Jurkat, Clone E6-1 (cell line): ENCODE measurements around the gene RNF130.
A peak's percentile ranks its signal among the peaks of the same experiment; 100 is the strongest.
"Not testable (repeated sequence)": the region's sequence is repeated elsewhere in the genome, so short reads cannot be mapped to it uniquely, and the experiment has no call there.

Experiments used
- DNase-seq: peaks from one replicate; pipeline ENCODE4 v3.0.0-alpha.2; 2011; ENCODE audit warnings: low read depth, low spot score
- H3K4me3 ChIP-seq: 2 replicates; pipeline ENCODE4 v1.5.1; 2011; ENCODE audit warnings: mild to moderate bottlenecking, low read length, control low read depth, moderate library complexity

RNF130 gene

DNA sequence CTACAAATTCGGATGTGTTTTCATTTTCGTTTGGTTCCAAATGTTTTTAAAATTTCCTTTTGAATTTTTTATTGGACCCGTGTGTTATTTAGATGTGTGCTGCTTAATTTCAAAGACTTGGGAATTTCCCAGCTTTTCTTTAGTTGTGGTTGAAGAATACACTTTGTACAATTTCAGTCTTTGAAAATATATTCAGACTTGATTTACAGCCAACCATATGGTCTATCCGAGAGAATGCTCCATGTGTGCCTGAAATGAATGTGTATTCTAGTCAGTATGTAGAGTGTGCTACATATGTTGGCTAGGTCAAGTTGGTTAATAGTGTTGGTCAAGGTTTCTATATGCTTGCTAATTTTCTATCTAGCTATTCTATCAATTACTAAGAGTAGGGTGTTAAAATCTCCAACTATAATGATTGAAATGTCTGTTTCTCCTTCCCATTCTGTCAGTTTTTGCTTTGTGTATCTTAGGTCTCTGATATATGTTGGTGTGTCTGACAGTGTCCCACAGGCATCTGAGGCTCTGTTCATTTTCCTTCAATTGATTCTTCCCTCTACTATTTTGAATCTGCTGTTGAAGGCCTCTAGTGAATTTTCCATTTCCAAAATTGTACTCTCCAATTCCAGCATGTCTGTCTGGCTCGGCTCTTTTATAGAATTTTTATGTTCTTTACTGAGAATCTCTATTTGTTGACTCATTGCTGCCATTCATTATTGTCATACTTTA lies 36.2 kb downstream of the RNF130 start:
- no peak for DNase-seq

GRCh38 chr5:180034564-180034963 lies 37.0 kb downstream of the RNF130 start:
- DNase-seq, result no peak
- no peak overlapping the region for H3K4me3 ChIP-seq

More for the DNA sequence above, 36.2 kb downstream of the RNF130 start:
- H3K4me3 ChIP-seq, result no peak overlapping the region

DNA sequence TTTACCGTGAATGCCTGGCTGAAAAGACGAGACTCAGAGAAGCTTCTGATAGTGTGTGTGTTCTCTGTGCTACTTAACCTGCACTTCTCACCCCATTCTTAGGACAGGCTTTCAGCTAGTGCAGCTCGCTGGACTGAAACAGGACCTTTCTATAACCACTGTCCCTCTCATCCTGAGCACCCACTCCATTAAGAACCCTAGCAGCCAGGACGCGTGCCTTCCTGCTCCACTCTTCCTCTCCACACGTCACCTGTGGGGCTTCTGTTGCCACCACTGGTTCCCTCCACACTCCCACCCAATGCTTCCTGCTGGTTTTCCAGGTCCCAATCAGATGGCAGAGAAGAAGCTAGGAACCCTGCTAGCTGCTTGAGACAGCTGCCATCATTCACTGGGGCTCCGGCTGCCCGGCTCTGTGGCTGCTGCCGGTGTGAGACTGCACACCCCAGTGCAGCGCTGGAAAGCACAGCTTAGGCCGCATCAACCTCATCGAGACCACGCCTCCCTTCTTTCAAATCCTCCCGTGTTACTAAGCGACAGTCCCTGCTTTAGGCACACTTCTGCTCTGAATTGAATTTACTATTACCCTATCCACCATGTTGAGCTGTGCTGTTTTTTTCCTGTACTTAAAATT lies 44.0 kb downstream of the RNF130 start:
- DNase-seq, result no peak
- no peak overlapping the region for H3K4me3 ChIP-seq

- no peak for DNase-seq
- no peak overlapping the region for H3K4me3 ChIP-seq
Observed at GRCh38 chr5:180026734-180027458, 44.7 kb downstream of the RNF130 start.

DNA sequence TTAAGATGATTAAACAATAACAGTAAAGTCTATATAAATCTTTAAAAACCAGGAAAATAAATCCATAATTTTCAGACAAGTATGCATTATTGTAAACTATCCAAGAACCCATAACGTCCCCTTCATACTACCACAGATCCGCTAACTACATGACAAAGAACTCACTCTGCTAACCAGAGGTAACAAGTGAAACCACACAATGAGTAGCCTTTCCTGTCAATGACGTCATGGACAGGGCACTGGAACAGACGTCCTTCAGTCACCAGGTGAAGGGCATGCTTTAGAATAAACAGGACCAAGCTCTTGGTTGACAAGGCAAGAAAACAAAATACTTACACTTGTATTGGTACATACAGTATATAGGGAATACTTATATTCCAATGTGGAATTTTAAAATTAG lies 45.2 kb downstream of the RNF130 start:
- no peak for DNase-seq

DNA sequence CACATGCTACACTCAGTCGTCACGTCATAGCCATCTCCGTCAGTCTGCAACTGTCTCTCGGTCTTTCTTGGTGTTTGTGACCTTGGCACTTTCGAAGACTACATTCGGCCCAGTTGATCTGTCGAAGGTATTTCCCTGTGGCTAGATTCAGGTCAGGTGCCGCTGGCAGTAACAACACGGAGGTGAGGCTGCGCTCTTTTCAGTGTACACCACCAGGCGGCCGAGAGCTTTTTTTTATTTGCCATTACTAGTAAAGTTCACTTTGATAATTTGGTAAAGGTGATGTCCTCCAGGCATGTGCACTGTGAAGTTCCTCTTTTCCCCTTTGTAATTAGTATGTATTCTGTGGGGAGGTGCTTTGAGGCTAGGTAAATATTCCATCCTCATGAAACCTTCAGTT lies 49.7 kb downstream of the RNF130 start:
- no peak overlapping the region for H3K4me3 ChIP-seq
- no peak for DNase-seq

More for the DNA sequence above, 45.2 kb downstream of the RNF130 start:
- H3K4me3 ChIP-seq, result no peak overlapping the region

DNA sequence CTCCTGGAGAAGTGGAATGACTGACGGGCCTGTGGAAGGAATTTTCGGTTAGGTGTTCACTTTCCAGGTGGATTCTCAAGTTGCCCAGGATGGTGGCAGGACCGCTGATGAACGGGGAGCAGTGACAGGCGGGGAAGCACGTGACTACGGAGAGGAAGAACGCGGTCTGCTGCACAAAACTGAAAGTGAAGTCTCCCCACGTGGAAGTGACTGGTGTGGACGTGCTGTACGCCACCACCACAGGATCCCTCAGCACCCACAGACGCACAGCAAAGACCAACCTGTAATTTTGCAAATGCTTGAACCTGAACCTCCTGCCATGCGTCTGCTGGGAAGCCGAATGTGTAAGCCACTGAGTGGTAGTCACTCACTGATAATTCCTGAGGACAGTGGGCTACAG lies 51.4 kb downstream of the RNF130 start:
- H3K4me3 ChIP-seq, result no peak overlapping the region
- DNase-seq, result no peak

DNA sequence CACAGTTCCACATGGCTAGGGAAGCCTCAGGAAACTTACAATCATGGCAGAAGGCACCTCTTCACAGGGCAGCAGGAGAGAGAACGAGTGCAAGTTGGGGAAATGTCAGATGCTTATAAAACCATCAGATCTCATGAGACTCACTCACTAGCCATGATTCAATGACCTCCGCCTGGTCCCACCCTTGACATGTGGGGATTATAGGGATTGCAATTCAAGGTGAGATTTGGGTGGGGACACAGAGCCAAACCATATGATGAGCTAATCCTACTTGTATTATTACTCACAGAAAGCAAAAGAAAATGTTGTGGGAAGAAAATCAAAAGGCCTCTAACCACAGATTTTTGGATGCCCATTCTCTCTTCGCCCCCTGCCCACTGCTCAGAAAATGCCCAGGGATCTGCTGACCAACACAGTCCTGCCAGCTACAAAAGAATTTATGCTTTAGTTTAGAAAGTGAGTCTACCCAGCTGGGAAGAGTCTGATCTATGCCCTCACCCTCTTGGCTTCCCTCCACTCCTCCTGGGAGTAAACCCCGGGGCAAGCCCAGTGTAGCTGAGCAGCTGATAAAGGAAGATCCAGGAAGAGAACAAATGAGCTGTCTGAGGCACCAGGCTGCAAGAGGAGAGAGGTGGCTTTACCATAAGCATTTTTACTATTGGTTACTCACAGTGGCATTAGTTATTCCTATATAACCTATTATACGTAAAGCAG lies 53.1 kb downstream of the RNF130 start:
- no peak for DNase-seq
- no peak overlapping the region for H3K4me3 ChIP-seq

DNA sequence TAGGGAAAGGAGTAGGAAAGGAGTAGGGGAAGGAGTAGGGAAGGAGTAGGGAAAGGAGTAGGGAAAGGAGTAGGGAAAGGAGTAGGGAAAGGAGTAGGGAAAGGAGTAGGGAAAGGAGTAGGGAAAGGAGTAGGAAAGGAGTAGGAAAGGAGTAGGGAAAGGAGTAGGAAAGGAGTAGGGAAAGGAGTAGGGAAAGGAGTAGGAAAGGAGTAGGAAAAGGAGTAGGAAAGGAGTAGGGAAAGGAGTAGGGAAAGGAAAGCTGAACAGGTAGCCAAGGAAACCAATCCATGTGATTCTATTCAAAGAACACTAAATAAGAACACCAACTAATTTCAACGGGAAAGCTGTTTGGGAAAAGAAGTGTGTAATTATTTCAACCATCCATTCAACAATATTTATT lies 56.0 kb downstream of the RNF130 start:
- DNase-seq, H3K4me3 ChIP-seq: not testable (repeated sequence)

- DNase-seq, result no peak
Observed at GRCh38 chr5:180013678-180014077, 57.9 kb downstream of the RNF130 start.

GRCh38 chr5:180012316-180012715 lies 59.2 kb downstream of the RNF130 start:
- no peak for DNase-seq
- no peak overlapping the region for H3K4me3 ChIP-seq

More at GRCh38 chr5:180013678-180014077, 57.9 kb downstream of the RNF130 start:
- H3K4me3 ChIP-seq, result no peak overlapping the region

DNA sequence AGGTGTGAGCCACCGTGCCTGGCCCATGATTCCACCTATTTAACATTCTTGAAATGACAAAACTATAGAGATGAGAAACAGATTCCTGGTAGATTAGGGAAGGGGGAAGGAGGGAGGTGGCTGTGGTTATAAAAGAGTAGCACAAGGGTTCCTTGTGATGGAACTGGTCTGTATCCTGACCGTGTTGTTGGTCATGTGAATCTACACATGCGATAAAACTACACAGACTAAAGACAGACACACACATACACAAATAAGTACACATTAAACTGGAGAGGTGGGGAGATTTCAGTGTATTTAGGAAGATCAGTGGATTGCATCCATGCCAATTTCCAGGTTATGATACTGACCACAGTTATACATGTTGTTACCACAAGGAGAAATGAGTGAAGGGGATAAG lies 60.9 kb downstream of the RNF130 start:
- no peak overlapping the region for H3K4me3 ChIP-seq
- DNase-seq, result no peak

DNA sequence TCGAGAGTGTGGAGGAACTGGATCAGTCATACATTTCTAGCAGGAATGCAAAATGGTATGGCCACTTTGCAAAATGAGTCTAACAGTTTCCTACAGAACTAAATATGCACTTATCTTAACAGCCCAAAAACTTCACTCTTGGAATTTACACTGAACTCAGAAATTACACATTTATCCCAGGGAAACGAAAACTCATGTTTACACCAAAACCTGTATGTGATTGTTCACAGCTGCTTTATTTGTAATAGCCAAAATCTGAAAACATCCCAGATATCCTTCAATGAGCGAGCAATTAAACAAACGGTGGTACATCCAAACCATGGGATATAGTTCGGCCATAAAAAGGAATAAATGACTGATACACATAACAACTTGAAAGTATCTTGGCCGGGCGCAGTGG lies 62.0 kb downstream of the RNF130 start:
- DNase-seq, result no peak
- H3K4me3 ChIP-seq, result no peak overlapping the region

DNA sequence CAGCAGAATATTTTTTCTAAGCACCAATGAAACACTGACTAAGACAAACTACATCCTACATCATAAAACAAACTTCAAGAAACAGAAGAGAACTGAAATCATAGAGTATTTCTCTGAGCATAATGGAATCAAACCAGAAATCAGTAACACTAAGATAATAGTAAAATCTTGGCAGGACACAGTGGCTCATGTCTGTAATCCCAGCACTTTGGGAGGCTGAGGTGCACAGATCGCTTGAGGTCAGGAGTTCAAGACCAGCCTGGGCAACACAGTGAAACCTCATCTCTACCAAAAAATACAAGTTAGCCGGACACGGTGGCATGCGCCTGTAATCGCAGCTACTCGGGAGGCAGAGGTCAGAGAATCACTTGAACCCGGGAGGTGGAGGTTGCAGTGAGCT lies 63.1 kb downstream of the RNF130 start:
- DNase-seq, result no peak

GRCh38 chr5:180007582-180007981 lies 64.0 kb downstream of the RNF130 start:
- H3K4me3 ChIP-seq, result peak overlapping the region; percentile 30
- DNase-seq, result peak; percentile 81

More for the DNA sequence above, 63.1 kb downstream of the RNF130 start:
- H3K4me3 ChIP-seq, result no peak overlapping the region

DNA sequence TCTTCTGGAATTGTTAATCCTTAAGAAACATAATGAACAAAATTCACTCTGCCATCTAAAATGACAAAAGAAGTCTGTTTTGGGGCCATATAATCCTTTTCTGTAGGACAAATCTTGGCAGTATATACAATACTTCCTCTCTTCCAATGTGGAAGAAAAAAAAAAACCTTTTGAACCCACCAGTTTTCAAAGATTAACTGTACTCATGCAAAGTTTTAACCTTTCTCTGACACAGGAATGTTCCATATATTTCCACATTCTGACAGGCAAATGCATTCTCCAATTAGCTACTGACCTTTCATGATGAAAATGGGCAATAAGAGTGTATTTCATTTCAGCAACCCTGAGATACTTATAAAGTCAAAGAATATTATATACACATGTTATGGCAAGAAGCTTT lies 65.4 kb downstream of the RNF130 start:
- H3K4me3 ChIP-seq, result no peak overlapping the region
- no peak for DNase-seq

- DNase-seq, result no peak
- no peak overlapping the region for H3K4me3 ChIP-seq
Observed at GRCh38 chr5:180003127-180003526, 68.4 kb downstream of the RNF130 start.

DNA sequence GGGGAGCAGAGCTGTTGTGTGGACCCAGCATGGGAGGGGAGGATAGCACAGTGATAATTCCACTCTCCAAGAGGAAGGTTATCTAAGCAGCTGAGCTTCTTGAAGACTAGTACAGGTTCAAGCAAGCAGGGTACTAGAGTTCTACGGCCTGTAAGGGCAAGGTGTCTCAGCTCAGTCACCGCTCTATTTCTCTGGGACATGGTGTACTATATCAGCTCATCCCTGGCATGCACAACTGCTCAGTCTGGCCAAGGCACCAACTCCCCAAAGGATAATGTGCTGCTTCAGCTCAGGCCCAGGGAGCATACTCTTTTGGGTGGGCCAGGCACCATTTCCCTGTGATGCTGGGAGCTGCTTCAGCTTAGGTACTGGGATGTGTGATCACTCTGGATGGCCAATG lies 69.8 kb downstream of the RNF130 start:
- no peak overlapping the region for H3K4me3 ChIP-seq
- DNase-seq, result no peak

DNA sequence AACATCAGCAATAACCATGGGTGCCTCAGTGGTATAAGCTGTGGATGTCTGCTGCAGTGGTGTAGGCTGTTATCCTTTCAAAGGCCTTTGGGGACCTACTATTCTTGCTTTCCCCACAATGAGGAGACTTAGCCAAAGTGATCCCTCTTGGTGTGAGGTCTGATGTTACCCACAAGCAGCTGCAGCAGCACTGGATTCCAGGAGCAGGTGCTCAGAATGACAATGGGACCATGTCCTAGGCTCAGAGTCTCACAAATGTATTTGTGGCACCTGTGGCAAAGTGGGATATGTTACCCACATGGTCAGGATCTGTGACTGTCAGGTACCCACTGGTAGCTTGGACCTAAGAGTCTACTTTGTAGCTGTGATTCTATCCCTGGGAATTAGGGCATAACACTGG lies 70.4 kb downstream of the RNF130 start:
- no peak overlapping the region for H3K4me3 ChIP-seq
- no peak for DNase-seq

DNA sequence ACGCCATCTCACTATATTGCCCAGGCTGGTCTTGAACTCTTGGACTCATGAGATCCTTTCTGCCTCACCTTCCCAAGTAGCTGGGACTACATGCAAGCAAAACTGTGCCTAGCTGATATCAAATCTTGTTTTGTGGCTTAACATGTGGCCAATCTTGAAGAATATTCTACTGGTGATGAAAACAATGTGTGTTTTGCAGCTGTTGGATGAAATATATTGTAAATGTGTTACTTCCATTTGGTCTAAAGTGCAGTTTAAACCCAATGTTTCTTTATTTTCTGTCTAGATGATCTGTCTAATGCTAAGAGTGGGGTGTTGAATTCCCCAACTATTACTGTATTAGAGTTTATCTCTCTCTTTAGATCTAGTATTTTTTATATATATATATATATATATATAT lies 73.1 kb downstream of the RNF130 start:
- no peak overlapping the region for H3K4me3 ChIP-seq
- DNase-seq, result no peak
